ENCODE data around the gene FSTL5. TPM values are rescaled to one million over a fixed set of nuclear protein-coding genes. Genes with fewer than 3 reads are reported as not detected.

Gene FSTL5
- total and polyA plus RNA-seq, 2 of the 13 experiments (the other 11 are each of a cell fraction or from before 2014, with no cell fraction given): 0.03 to 0.07 TPM

- Histone ChIP-seq H3K79me2 (ENCODE audit: insufficient read depth, low read length) (no peaks in the 10 kb centered on the region), H3K4me2 (ENCODE audit: low read depth, low read length) (no peak overlapping the region), H3K9ac (ENCODE audit: insufficient read depth, low read depth, low read length) (no peak overlapping the region), H3K9me3 (ENCODE audit: low read length) (no peaks in the 10 kb centered on the region), H4K20me1 (ENCODE audit: insufficient read depth, low read length) (no peaks in the 10 kb centered on the region), H3K36me3 (replicated peaks in 1 of 2; ENCODE audit: control insufficient read depth in 1 of 2, insufficient read depth in 2 of 2, low read length in 2 of 2) (no peaks in the 10 kb centered on the region), H3K27me3 (ENCODE audit: control insufficient read depth in 1 of 2, insufficient read depth in 2 of 2, low read length in 2 of 2) (no peaks in the 10 kb centered on the region), H3K27ac (ENCODE audit: extremely low read length, insufficient read depth, low read length) (no peak overlapping the region), H3K4me1 (ENCODE audit: insufficient read depth, low read length) (no peaks in the 10 kb centered on the region), H3K4me3 (replicated peaks in 1 of 3; ENCODE audit: insufficient read depth in 1 of 3, low read depth in 2 of 3, low read length in 3 of 3) (no peak overlapping the region), H2AFZ (ENCODE audit: low read length) (no peak overlapping the region)
- ChIA-PET CTCF (ENCODE audit: low intra/inter-chr PET ratio, low total read pairs) (no interaction called here), POLR2A (no interaction called here)
- 0% methylated on average over 2 of the region's 2 CpGs for WGBS (ENCODE audit: low lambda C conversion rate)
- intact Hi-C loops (cut with micrococcal nuclease; ENCODE audit: unreplicated experiment) (no loop called here), in situ Hi-C loops (cut with HindIII; ENCODE audit: extremely low pct_ligation_motif_present, low pct_unique_long_range_greater_than_20kb) (no loop called here)
- no peak for DNase-seq (ENCODE audit: low spot score)
- no TSS peak for BruUV-seq (replicated peaks)
- ATAC-seq: no peak
- TF ChIP-seq ZNF563 (CRISPR knock-in tag; IDR thresholded peaks at IDR 0.05) (no peak), CAMTA2 (CRISPR knock-in tag; IDR thresholded peaks at IDR 0.05; ENCODE audit: borderline replicate concordance) (no peak), HHEX (CRISPR knock-in tag; IDR thresholded peaks at IDR 0.05) (no peak), SRSF9 (IDR thresholded peaks at IDR 0.05; ENCODE audit: borderline replicate concordance, insufficient read depth, low read depth, low read length, poor library complexity, severe bottlenecking) (no peak), HCFC1 (IDR thresholded peaks at IDR 0.05; ENCODE audit: low read depth, low read length) (no peak), ZNF691 (CRISPR knock-in tag; IDR thresholded peaks at IDR 0.05; ENCODE audit: borderline replicate concordance, low read depth) (no peak), NRL (CRISPR knock-in tag; IDR thresholded peaks at IDR 0.05; ENCODE audit: borderline replicate concordance) (no peak), ZBTB37 (CRISPR knock-in tag; IDR thresholded peaks at IDR 0.05) (no peak), MYC (CRISPR knock-in tag; IDR thresholded peaks at IDR 0.05; ENCODE audit: borderline replicate concordance) (no peak), GTF3A (CRISPR knock-in tag; conservative IDR thresholded peaks at IDR 0.05) (no peak), ZNF574 (CRISPR knock-in tag; IDR thresholded peaks at IDR 0.05) (no peak), KLF15 (CRISPR knock-in tag; IDR thresholded peaks at IDR 0.05; ENCODE audit: borderline replicate concordance) (no peak), ELF4 (CRISPR knock-in tag; IDR thresholded peaks at IDR 0.05; ENCODE audit: borderline replicate concordance) (no peak), ZNF253 (CRISPR knock-in tag; IDR thresholded peaks at IDR 0.05; ENCODE audit: borderline replicate concordance) (no peak), RNF219 (CRISPR knock-in tag; IDR thresholded peaks at IDR 0.05) (no peak), DDIT3 (CRISPR knock-in tag; IDR thresholded peaks at IDR 0.05) (no peak)
- no peak for FAIRE-seq
Observed at GRCh38 chr4:161680146-161680545, 483.7 kb downstream of the FSTL5 start.
